Neural cell (in vitro differentiated cells): ENCODE measurements around the gene GGTLC1. TPM values are rescaled to one million over a fixed set of nuclear protein-coding genes. Genes with fewer than 3 reads are reported as not detected.

Experiments
- H2AFZ ChIP-seq: fragments of 200-600, 300-800 bp; sonication (generic), shearing (Covaris generic); 2 replicates; pipeline ENCODE4 v1.6.0; 2014; ENCODE audit warnings: low read depth, mild to moderate bottlenecking, antibody characterized with exemption, low read length, moderate library complexity
- H3F3A ChIP-seq: fragments of 200-600 bp; shearing (Covaris generic); 2 replicates; pipeline ENCODE4 v1.6.1; 2016; ENCODE audit warnings: mild to moderate bottlenecking, moderate library complexity, mixed read lengths, antibody characterized with exemption, low read length; ENCODE audit not compliant: insufficient read depth, poor library complexity, severe bottlenecking
- H3K27ac ChIP-seq: fragments of 200-600, 300-800 bp; sonication (generic), shearing (Covaris generic); 2 replicates; pipeline ENCODE4 v1.5.1; 2014; ENCODE audit warnings: mild to moderate bottlenecking, low read length, moderate library complexity
- H3K27me3 ChIP-seq: fragments of 300-800, 200-600 bp; sonication (generic), shearing (Covaris generic); 2 replicates; pipeline ENCODE4 v1.6.0; 2014; ENCODE audit warnings: mild to moderate bottlenecking, low read depth, low read length, moderate library complexity; ENCODE audit not compliant: insufficient read depth
- H3K36me3 ChIP-seq: fragments of 300-800, 200-600 bp; sonication (generic), shearing (Covaris generic); 2 replicates; pipeline ENCODE4 v1.5.1; 2014; ENCODE audit warnings: mild to moderate bottlenecking, antibody characterized with exemption, low read length, moderate library complexity; ENCODE audit not compliant: insufficient read depth
- H3K4me2 ChIP-seq: fragments of 300-800, 200-600 bp; sonication (generic), shearing (Covaris generic); 2 replicates; pipeline ENCODE4 v1.6.0; 2014; ENCODE audit warnings: mild to moderate bottlenecking, low read length
- H3K4me3 ChIP-seq: fragments of 300-800, 200-600 bp; sonication (generic), shearing (Covaris generic); 2 replicates; pipeline ENCODE4 v1.5.1; 2014; ENCODE audit warnings: mild to moderate bottlenecking, low read length, moderate library complexity
- H3K79me2 ChIP-seq: fragments of 200-600 bp; shearing (Covaris generic); replicated peaks from 2 replicates; pipeline ENCODE4 v1.6.0; 2014; ENCODE audit warnings: mild to moderate bottlenecking, low read length, moderate library complexity; ENCODE audit not compliant: insufficient read depth
- H3K9ac ChIP-seq: fragments of 300-800, 200-600 bp; sonication (generic), shearing (Covaris generic); 2 replicates; pipeline ENCODE4 v1.6.1; 2016; ENCODE audit warnings: mild to moderate bottlenecking, low read length, mixed read lengths
- H3K9me2 ChIP-seq: fragments of 200-600 bp; shearing (Covaris generic); 2 replicates; pipeline ENCODE4 v1.6.1; 2016; ENCODE audit warnings: mild to moderate bottlenecking, low read length, mixed read lengths; ENCODE audit not compliant: insufficient read depth
- H3K9me3 ChIP-seq: fragments of 200-600, 300-800 bp; sonication (generic), shearing (Covaris generic); 2 replicates; pipeline ENCODE4 v1.6.1; 2016; ENCODE audit warnings: mild to moderate bottlenecking, mixed run types, low read length, moderate library complexity, mixed read lengths
- H4K20me1 ChIP-seq: fragments of 200-600 bp; shearing (Covaris generic); 2 replicates; pipeline ENCODE4 v1.6.1; 2016; ENCODE audit warnings: mild to moderate bottlenecking, mixed run types; ENCODE audit not compliant: insufficient read depth
- CTCF ChIP-seq: fragments of 450-650 bp; IDR thresholded peaks from 2 replicates; pipeline ENCODE4 v1.5.1; 2014; ENCODE audit warnings: antibody characterized with exemption, mild to moderate bottlenecking, moderate library complexity; ENCODE audit not compliant: poor library complexity, severe bottlenecking
- EP300 ChIP-seq: fragments of 450-650 bp; conservative IDR thresholded peaks from 2 replicates; pipeline ENCODE4 v1.6.1; 2014; ENCODE audit warnings: antibody characterized with exemption, mild to moderate bottlenecking, moderate library complexity; ENCODE audit not compliant: poor library complexity, severe bottlenecking
- EZH2 ChIP-seq: fragments of 200-600, 300-800 bp; shearing (Covaris generic), sonication (generic); IDR thresholded peaks from 2 replicates; pipeline ENCODE4 v1.6.1; 2014; ENCODE audit warnings: antibody characterized with exemption, low read length, borderline replicate concordance, mild to moderate bottlenecking; ENCODE audit not compliant: insufficient read depth, poor library complexity, severe bottlenecking
- MXI1 ChIP-seq: fragments of 450-650 bp; conservative IDR thresholded peaks from 2 replicates; pipeline ENCODE4 v1.6.1; 2014; ENCODE audit warnings: antibody characterized with exemption, mild to moderate bottlenecking; ENCODE audit not compliant: poor library complexity, severe bottlenecking
- POLR2AphosphoS5 ChIP-seq: IDR thresholded peaks from 2 replicates; pipeline ENCODE4 v1.6.1; 2012
- RAD21 ChIP-seq: fragments of 450-650 bp; conservative IDR thresholded peaks from 2 replicates; pipeline ENCODE4 v1.6.1; 2014; ENCODE audit warnings: antibody characterized with exemption, mild to moderate bottlenecking, moderate library complexity
- REST ChIP-seq: IDR thresholded peaks from 2 replicates; pipeline ENCODE4 v1.6.1; 2012; ENCODE audit warnings: borderline replicate concordance
- SMC3 ChIP-seq: fragments of 450-650 bp; conservative IDR thresholded peaks from 2 replicates; pipeline ENCODE4 v1.6.1; 2014; ENCODE audit warnings: antibody characterized with exemption, mild to moderate bottlenecking, moderate library complexity; ENCODE audit not compliant: poor library complexity
- TAF1 ChIP-seq: IDR thresholded peaks from 2 replicates; pipeline ENCODE4 v1.6.1; 2012; ENCODE audit warnings: low read depth
- polyA plus RNA-seq: library from polyadenylated mRNA; depleted of rRNA; stranded (reverse); fragments of >200 nt; gene quantifications from 2 replicates; pipeline ENCODE4 v1.2.3, GENCODE V29; 2014

GGTLC1 gene
- polyA plus RNA-seq, 1 donor from 2014 or later = not detected

GRCh38 chr20:24022621-24023180 is 34.1 kb upstream of the GGTLC1 start:
- H3K9me2 ChIP-seq = no peaks in the 10 kb centered on the region
- no peaks in the 10 kb centered on the region for H3K36me3 ChIP-seq
- no peak overlapping the region for H3K27ac ChIP-seq
- H3K4me3 ChIP-seq = no peak overlapping the region
- TF ChIP-seq RAD21 (no peak), SMC3 (no peak), REST (no peak), EP300 (no peak), TAF1 (no peak), MXI1 (no peak), CTCF (no peak), POLR2AphosphoS5 (no peak), EZH2 (no peak)
- no peak overlapping the region for H2AFZ ChIP-seq
- H3K4me2 ChIP-seq = no peak overlapping the region
- H3K27me3 ChIP-seq = no peaks in the 10 kb centered on the region
- H3F3A ChIP-seq = no peaks in the 10 kb centered on the region
- no peak overlapping the region for H3K9ac ChIP-seq
- H4K20me1 ChIP-seq = no peaks in the 10 kb centered on the region
- H3K9me3 ChIP-seq = no peaks in the 10 kb centered on the region
- no peaks in the 10 kb centered on the region for H3K79me2 ChIP-seq

GRCh38 chr20:24018796-24019195 is 30.2 kb upstream of the GGTLC1 start:
- H3K27ac ChIP-seq = no peak overlapping the region
- no peaks in the 10 kb centered on the region for H3F3A ChIP-seq
- H3K9ac ChIP-seq = no peak overlapping the region
- no peak overlapping the region for H3K4me2 ChIP-seq
- H3K9me2 ChIP-seq = no peaks in the 10 kb centered on the region
- no peaks in the 10 kb centered on the region for H3K27me3 ChIP-seq
- no peak overlapping the region for H3K4me3 ChIP-seq
- H3K9me3 ChIP-seq = no peaks in the 10 kb centered on the region
- no peak for TF ChIP-seq EP300
- TF ChIP-seq RAD21 = no peak
- TF ChIP-seq REST = no peak
- no peak for TF ChIP-seq POLR2AphosphoS5
- TF ChIP-seq MXI1 = no peak
- TF ChIP-seq SMC3 = no peak
- TF ChIP-seq TAF1 = no peak
- TF ChIP-seq EZH2 = no peak
- no peak for TF ChIP-seq CTCF
- no peaks in the 10 kb centered on the region for H4K20me1 ChIP-seq
- H3K36me3 ChIP-seq = no peaks in the 10 kb centered on the region
- no peaks in the 10 kb centered on the region for H3K79me2 ChIP-seq
- H2AFZ ChIP-seq = no peak overlapping the region
